C4-2B (cell line): Measurements from ENCODE around the gene TRIM61.

Experiments used
- ZFX ChIP-seq: fragments of 450-650 bp; IDR thresholded peaks from 2 replicates; pipeline ENCODE4 v1.6.1; 2017
- TF ChIP-seq, protein P1 (sequence below): fragments of 450-650 bp; conservative IDR thresholded peaks from 2 replicates; pipeline ENCODE4 v1.5.1; 2017; ENCODE audit warnings: mild to moderate bottlenecking

DNA sequence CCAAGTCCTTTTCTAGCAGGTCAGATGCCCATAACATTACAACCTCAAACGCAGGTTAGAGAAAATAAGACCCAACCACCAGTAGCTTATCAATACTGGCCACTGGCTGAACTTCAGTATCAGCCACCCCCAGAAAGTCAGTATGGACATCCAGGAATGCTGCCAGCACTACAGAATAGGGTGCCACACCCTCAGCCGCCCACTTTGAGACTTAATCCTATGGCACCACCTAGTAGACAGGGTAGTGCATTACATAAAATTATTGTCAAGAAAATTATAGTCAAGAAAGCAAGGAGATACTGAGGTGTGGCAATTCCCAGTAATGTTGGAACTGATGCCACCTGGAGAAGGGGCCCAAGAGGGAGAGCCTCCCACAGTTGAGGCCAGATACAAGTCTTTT, 19.9 kb upstream of the TRIM61 start:
- TF ChIP-seq, protein P1, sequence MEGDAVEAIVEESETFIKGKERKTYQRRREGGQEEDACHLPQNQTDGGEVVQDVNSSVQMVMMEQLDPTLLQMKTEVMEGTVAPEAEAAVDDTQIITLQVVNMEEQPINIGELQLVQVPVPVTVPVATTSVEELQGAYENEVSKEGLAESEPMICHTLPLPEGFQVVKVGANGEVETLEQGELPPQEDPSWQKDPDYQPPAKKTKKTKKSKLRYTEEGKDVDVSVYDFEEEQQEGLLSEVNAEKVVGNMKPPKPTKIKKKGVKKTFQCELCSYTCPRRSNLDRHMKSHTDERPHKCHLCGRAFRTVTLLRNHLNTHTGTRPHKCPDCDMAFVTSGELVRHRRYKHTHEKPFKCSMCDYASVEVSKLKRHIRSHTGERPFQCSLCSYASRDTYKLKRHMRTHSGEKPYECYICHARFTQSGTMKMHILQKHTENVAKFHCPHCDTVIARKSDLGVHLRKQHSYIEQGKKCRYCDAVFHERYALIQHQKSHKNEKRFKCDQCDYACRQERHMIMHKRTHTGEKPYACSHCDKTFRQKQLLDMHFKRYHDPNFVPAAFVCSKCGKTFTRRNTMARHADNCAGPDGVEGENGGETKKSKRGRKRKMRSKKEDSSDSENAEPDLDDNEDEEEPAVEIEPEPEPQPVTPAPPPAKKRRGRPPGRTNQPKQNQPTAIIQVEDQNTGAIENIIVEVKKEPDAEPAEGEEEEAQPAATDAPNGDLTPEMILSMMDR: peak; percentile 48
- TF ChIP-seq ZFX: no peak
